SU-DHL-6 (cell line): ENCODE data around the gene MPC1.

Source experiments
- H2AFZ ChIP-seq: fragments of 200-600 bp; sonication (generic); 2 replicates; pipeline ENCODE4 v1.6.1; 2014; ENCODE audit warnings: low read depth, mild to moderate bottlenecking, moderate library complexity, mixed read lengths, antibody characterized with exemption, low read length; ENCODE audit not compliant: severe bottlenecking
- H3F3A ChIP-seq: fragments of 200-600 bp; shearing (Covaris generic); 2 replicates; pipeline ENCODE4 v1.6.0; 2016; ENCODE audit warnings: antibody characterized with exemption, mild to moderate bottlenecking; ENCODE audit not compliant: insufficient read depth
- H3K27ac ChIP-seq: fragments of 200-600 bp; sonication (generic); 2 replicates; pipeline ENCODE4 v1.5.1; 2016; ENCODE audit warnings: low read depth, mild to moderate bottlenecking, low read length, moderate library complexity, mixed read lengths
- H3K27me3 ChIP-seq: fragments of 200-600 bp; sonication (generic), shearing (Covaris generic); 2 replicates; pipeline ENCODE4 v1.6.0; 2014; ENCODE audit warnings: mild to moderate bottlenecking, low read length
- H3K36me3 ChIP-seq: fragments of 200-600 bp; sonication (generic); 2 replicates; pipeline ENCODE4 v1.6.1; 2014; ENCODE audit warnings: mild to moderate bottlenecking, low read length, mixed read lengths
- H3K4me2 ChIP-seq: fragments of 300-600, 200-600 bp; shearing (Covaris generic), sonication (generic); 2 replicates; pipeline ENCODE4 v1.6.0; 2014; ENCODE audit warnings: low read length, low read depth, mild to moderate bottlenecking; ENCODE audit not compliant: poor library complexity, severe bottlenecking
- H3K4me3 ChIP-seq: fragments of 200-600 bp; sonication (generic); 2 replicates; pipeline ENCODE4 v1.5.1; 2014; ENCODE audit warnings: antibody characterized with exemption, low read length, mild to moderate bottlenecking, mixed read lengths; ENCODE audit not compliant: insufficient read depth, poor library complexity, severe bottlenecking
- H3K79me2 ChIP-seq: fragments of 200-600 bp; sonication (generic); 2 replicates; pipeline ENCODE4 v1.6.1; 2014; ENCODE audit warnings: mild to moderate bottlenecking, low read length, moderate library complexity; ENCODE audit not compliant: insufficient read depth
- H3K9ac ChIP-seq: fragments of 200-600 bp; sonication (generic); 2 replicates; pipeline ENCODE4 v1.7.0; 2014; ENCODE audit warnings: mild to moderate bottlenecking, low read length
- H3K9me2 ChIP-seq: fragments of 200-600 bp; sonication (generic); replicated peaks from 2 replicates; pipeline ENCODE4 v1.6.1; 2014; ENCODE audit warnings: low read length; ENCODE audit not compliant: insufficient read depth
- H3K9me3 ChIP-seq: fragments of 200-600 bp; sonication (generic); 2 replicates; pipeline ENCODE4 v1.6.1; 2014; ENCODE audit warnings: low read length, mixed read lengths; ENCODE audit not compliant: insufficient read depth
- H4K20me1 ChIP-seq: fragments of 200-600 bp; sonication (generic); 2 replicates; pipeline ENCODE4 v1.6.1; 2014; ENCODE audit warnings: low read depth, mild to moderate bottlenecking, antibody characterized with exemption, low read length, moderate library complexity, mixed read lengths
- EZH2phosphoT487 ChIP-seq: fragments of 200-600 bp; sonication (generic), shearing (Covaris generic); conservative IDR thresholded peaks from 2 replicates; pipeline ENCODE4 v1.6.1; 2018; ENCODE audit warnings: mild to moderate bottlenecking, antibody characterized with exemption, low read length, moderate library complexity, mixed read lengths
- TF ChIP-seq, protein P1 (sequence below): fragments of 200-600 bp; sonication (generic); IDR thresholded peaks from one replicate; pipeline ENCODE4 v1.5.1; 2017; ENCODE audit warnings: antibody characterized with exemption, mild to moderate bottlenecking, low read length, moderate library complexity; ENCODE audit not compliant: insufficient read depth, poor library complexity, severe bottlenecking

Gene MPC1

GRCh38 chr6:166412911-166413384 lies 30.2 kb upstream of the MPC1 start:
- no peak overlapping the region for H3K4me2 ChIP-seq
- H3K36me3 ChIP-seq = no peaks in the 10 kb centered on the region
- no peaks in the 10 kb centered on the region for H4K20me1 ChIP-seq
- no peaks in the 10 kb centered on the region for H3F3A ChIP-seq
- no peaks in the 10 kb centered on the region for H3K9me2 ChIP-seq
- no peaks in the 10 kb centered on the region for H3K79me2 ChIP-seq
- no peak overlapping the region for H3K27ac ChIP-seq
- H2AFZ ChIP-seq = no peak overlapping the region
- H3K9ac ChIP-seq = no peak overlapping the region
- H3K9me3 ChIP-seq = no peaks in the 10 kb centered on the region
- H3K4me3 ChIP-seq = no peak overlapping the region
- TF ChIP-seq, protein P1, sequence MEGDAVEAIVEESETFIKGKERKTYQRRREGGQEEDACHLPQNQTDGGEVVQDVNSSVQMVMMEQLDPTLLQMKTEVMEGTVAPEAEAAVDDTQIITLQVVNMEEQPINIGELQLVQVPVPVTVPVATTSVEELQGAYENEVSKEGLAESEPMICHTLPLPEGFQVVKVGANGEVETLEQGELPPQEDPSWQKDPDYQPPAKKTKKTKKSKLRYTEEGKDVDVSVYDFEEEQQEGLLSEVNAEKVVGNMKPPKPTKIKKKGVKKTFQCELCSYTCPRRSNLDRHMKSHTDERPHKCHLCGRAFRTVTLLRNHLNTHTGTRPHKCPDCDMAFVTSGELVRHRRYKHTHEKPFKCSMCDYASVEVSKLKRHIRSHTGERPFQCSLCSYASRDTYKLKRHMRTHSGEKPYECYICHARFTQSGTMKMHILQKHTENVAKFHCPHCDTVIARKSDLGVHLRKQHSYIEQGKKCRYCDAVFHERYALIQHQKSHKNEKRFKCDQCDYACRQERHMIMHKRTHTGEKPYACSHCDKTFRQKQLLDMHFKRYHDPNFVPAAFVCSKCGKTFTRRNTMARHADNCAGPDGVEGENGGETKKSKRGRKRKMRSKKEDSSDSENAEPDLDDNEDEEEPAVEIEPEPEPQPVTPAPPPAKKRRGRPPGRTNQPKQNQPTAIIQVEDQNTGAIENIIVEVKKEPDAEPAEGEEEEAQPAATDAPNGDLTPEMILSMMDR = no peak
- TF ChIP-seq EZH2phosphoT487 = no peak
- H3K27me3 ChIP-seq = no peaks in the 10 kb centered on the region

DNA sequence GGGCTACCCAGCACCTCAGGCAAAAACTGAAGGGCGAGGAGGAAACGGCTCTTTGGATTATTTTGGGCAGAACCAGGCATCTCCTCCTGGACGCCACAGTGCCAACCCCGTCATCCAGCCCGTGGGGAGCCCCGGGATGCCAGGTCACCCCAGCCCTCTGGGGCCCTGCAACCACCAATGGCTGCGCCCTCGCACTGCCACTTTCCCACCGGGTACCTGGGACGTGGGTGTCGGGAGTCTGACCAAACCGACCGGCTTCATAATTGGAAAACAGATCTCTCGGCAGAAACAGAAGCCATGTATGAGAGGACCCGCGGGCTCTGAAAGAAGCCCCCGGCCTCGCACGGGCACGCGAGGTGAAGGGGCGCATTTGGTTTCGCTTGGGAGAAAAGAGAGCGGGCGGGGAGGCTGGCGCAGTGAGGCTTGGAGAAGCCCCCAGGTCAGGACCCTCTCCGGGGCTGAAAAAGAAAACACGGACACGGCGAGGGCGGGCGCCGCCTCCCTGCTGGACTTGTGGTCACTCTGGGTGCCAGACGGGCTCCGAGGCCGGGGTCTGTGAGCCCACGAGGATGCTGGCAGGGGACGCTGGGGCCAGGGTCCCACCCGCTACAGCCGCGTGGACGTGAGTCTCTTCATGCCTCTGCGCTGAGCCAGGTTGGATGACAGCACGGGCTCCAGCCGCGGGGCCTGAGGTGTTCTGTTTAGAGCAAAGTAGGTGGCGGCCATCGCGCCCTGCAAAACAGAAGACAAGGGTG lies 29.6 kb upstream of the MPC1 start:
- Histone ChIP-seq H3K9me3 (no peaks in the 10 kb centered on the region), H3K27me3 (no peaks in the 10 kb centered on the region), H2AFZ (no peak overlapping the region), H3K27ac (no peak overlapping the region), H3F3A (no peaks in the 10 kb centered on the region), H3K79me2 (no peaks in the 10 kb centered on the region), H3K4me2 (no peak overlapping the region), H3K9me2 (no peaks in the 10 kb centered on the region), H4K20me1 (no peaks in the 10 kb centered on the region), H3K4me3 (no peak overlapping the region), H3K36me3 (no peaks in the 10 kb centered on the region), H3K9ac (no peak overlapping the region)
- TF ChIP-seq, protein P1 = no peak
- TF ChIP-seq EZH2phosphoT487 = no peak

DNA sequence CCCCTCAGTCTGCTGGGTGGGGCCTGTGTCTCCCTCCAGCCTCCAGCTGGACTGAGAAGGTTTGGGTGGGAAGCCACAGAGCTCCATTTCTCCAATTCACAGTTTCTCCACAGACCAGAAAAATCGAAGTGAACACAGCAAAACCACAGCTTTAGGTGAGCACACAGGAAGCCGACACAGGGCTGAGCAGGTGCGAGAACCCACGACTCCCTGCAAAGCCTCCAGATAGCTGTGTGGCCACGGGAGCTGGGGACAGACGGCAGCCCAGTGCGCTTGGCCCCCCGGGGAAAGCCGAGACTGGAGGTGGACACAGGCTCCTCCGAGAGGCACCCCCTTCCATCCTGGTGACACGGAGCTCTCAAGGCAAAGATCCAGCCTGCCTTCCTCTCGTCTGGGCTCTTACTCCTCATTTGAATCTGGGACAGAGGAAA lies 29.0 kb upstream of the MPC1 start:
- H3K36me3 ChIP-seq = no peaks in the 10 kb centered on the region
- H3K9me2 ChIP-seq = no peaks in the 10 kb centered on the region
- H3K4me2 ChIP-seq = no peak overlapping the region
- H3K9ac ChIP-seq = no peak overlapping the region
- H3K27me3 ChIP-seq = no peaks in the 10 kb centered on the region
- H3F3A ChIP-seq = no peaks in the 10 kb centered on the region
- H3K79me2 ChIP-seq = no peaks in the 10 kb centered on the region
- no peak overlapping the region for H3K4me3 ChIP-seq
- no peaks in the 10 kb centered on the region for H4K20me1 ChIP-seq
- no peaks in the 10 kb centered on the region for H3K9me3 ChIP-seq
- no peak overlapping the region for H2AFZ ChIP-seq
- no peak overlapping the region for H3K27ac ChIP-seq
- no peak for TF ChIP-seq EZH2phosphoT487
- TF ChIP-seq, protein P1 = no peak
